A673 (cell line): ENCODE measurements around the gene AP4B1. TPM values are rescaled to one million over a fixed set of nuclear protein-coding genes. Genes with fewer than 3 reads are reported as not detected.

Experiments
- BruUV-seq: library from RNA; stranded (reverse); fragments of 400-500 nt; replicated peaks from 2 replicates; lab custom pipeline; 2021; lab: Mats Ljungman, UMichigan
- CTCF ChIA-PET: fragments of 300-600 bp; sonication (Branson Sonifier 250); formaldehyde crosslinking; loops from one replicate; lab custom pipeline; 2022; ENCODE audit warnings: antibody characterized with exemption; lab: Charles Lee
- POLR2A ChIA-PET: fragments of 300-600 bp; sonication (Branson Sonifier 250); formaldehyde crosslinking; loops from one replicate; lab custom pipeline; 2022; ENCODE audit warnings: antibody characterized with exemption; ENCODE audit not compliant: low non-redundant PET; lab: Charles Lee
- DNase-seq: peaks from one replicate; pipeline ENCODE4 v3.0.0-alpha.2; 2015; ENCODE audit warnings: low spot score
- H3K27ac ChIP-seq: fragments of 200-600 bp; sonication (generic); 2 replicates; pipeline ENCODE4 v1.5.1; 2016; ENCODE audit warnings: mixed run types, low read depth, mild to moderate bottlenecking, mixed read lengths, antibody characterized with exemption, low read length; ENCODE audit not compliant: poor library complexity, severe bottlenecking
- H3K27me3 ChIP-seq: fragments of 200-600 bp; sonication (generic); replicated peaks from 2 replicates; pipeline ENCODE4 v1.6.1; 2017; ENCODE audit warnings: mixed run types, low read depth, mild to moderate bottlenecking, mixed read lengths, antibody characterized with exemption, low read length; ENCODE audit not compliant: insufficient read depth, poor library complexity
- H3K36me3 ChIP-seq: fragments of 200-600 bp; sonication (generic); 2 replicates; pipeline ENCODE4 v1.6.1; 2016; ENCODE audit warnings: mixed run types, mild to moderate bottlenecking, mixed read lengths, antibody characterized with exemption, low read length; ENCODE audit not compliant: insufficient read depth, poor library complexity, severe bottlenecking
- H3K4me1 ChIP-seq: fragments of 200-600 bp; sonication (generic); 2 replicates; pipeline ENCODE4 v1.6.1; 2017; ENCODE audit warnings: mixed run types, mild to moderate bottlenecking, mixed read lengths, antibody characterized with exemption, low read length; ENCODE audit not compliant: insufficient read depth, poor library complexity, severe bottlenecking
- H3K4me3 ChIP-seq: fragments of 200-600 bp; sonication (generic); 2 replicates; pipeline ENCODE4 v1.5.1; 2016; ENCODE audit warnings: low read depth, mixed run types, mild to moderate bottlenecking, mixed read lengths, low read length; ENCODE audit not compliant: poor library complexity, severe bottlenecking
- H3K9me3 ChIP-seq: fragments of 200-600 bp; sonication (generic); 2 replicates; pipeline ENCODE4 v1.6.1; 2016; ENCODE audit warnings: mixed run types, low read depth, mild to moderate bottlenecking, mixed read lengths, antibody characterized with exemption, low read length; ENCODE audit not compliant: poor library complexity, severe bottlenecking
- EZH2 ChIP-seq: fragments of 200-600 bp; sonication (generic); IDR thresholded peaks from 2 replicates; pipeline ENCODE4 v1.6.1; 2017; ENCODE audit warnings: borderline replicate concordance, low read depth, mild to moderate bottlenecking, mixed read lengths, antibody characterized with exemption, low read length; ENCODE audit not compliant: poor library complexity, severe bottlenecking
- intact Hi-C: fragments of 100-400 bp; cut with micrococcal nuclease; formaldehyde crosslinking; loops from one replicate; pipeline ENCODE4 v1.10.0; 2022; ENCODE audit not compliant: unreplicated experiment
- total RNA-seq: library from RNA; stranded (reverse); gene quantifications from 2 replicates; pipeline ENCODE4 v1.2.3, GENCODE V29; 2021
- TF ChIP-seq, protein P1 (sequence below): fragments of 300-800, 200-600 bp; sonication (generic); conservative IDR thresholded peaks from 2 replicates; pipeline ENCODE4 v1.5.1; 2017; ENCODE audit warnings: low read depth, mild to moderate bottlenecking, antibody characterized with exemption, low read length, moderate library complexity, mixed read lengths

AP4B1 gene
- total RNA-seq, 1 experiment from 2014 or later: 48.9 TPM

DNA sequence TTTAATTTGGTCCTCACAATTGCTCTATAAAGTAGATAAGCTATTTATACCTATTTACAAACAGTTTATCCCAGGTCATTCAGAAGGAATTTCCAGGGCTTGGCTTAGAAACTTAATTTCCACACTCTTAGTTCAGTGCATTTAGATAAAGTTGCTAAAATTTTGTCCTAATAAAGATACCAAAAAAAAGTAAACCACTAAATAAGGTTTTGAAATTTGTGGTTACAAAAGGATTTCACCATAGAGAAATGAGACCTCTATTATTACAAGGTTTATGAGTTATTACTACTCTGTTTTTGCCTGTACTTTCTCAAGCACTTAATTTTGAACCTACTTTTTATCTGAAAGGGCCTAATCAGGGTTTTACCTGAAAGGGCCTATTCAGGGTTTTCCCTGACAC is 55.5 kb downstream of the AP4B1 start:
- CTCF ChIA-PET: no interaction called here
- intact Hi-C loops: no loop called here
- no peaks in the 10 kb centered on the region for H3K36me3 ChIP-seq
- TF ChIP-seq, protein P1, sequence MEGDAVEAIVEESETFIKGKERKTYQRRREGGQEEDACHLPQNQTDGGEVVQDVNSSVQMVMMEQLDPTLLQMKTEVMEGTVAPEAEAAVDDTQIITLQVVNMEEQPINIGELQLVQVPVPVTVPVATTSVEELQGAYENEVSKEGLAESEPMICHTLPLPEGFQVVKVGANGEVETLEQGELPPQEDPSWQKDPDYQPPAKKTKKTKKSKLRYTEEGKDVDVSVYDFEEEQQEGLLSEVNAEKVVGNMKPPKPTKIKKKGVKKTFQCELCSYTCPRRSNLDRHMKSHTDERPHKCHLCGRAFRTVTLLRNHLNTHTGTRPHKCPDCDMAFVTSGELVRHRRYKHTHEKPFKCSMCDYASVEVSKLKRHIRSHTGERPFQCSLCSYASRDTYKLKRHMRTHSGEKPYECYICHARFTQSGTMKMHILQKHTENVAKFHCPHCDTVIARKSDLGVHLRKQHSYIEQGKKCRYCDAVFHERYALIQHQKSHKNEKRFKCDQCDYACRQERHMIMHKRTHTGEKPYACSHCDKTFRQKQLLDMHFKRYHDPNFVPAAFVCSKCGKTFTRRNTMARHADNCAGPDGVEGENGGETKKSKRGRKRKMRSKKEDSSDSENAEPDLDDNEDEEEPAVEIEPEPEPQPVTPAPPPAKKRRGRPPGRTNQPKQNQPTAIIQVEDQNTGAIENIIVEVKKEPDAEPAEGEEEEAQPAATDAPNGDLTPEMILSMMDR: no peak
- no peak for TF ChIP-seq EZH2
- POLR2A ChIA-PET: no interaction called here
- no peak for DNase-seq
- peaks cover 17% of the 10 kb centered on the region for H3K9me3 ChIP-seq
- H3K4me3 ChIP-seq: no peak overlapping the region
- H3K27me3 ChIP-seq: no peaks in the 10 kb centered on the region
- TSS peak; percentile 74 for BruUV-seq
- peaks cover 20% of the 10 kb centered on the region for H3K4me1 ChIP-seq
- H3K27ac ChIP-seq: peak overlapping the region; percentile 96

DNA sequence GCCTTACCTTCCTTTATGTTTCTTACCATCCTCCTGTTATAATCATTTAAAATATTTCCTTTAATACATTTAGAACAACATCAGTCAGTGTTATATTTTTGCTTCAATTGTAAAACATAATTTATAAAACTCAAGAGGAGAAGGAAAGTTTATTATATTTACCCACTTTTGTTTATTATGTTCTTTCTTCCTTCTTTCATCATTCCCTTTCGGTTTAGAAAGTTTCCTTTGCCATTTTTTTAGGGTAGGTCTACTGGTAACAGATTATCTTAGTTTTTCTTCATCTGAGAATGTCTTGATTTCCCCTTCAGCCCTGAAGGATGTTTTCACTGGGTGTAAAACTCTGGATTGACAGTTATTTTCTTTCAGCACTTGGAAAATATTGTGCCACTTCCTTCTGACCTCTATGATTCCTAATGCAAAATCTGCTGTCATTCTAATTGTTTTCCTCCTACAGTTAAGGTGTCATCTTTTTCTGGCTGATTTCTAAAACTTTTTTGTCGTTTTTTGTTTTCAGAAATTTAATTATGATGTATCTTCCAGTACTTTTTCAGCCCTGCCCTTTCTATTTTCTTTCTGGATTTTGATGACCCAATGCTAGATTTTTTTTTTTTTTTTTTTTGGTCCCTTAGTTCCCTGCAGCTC is 58.1 kb downstream of the AP4B1 start:
- POLR2A ChIA-PET: no interaction called here
- Histone ChIP-seq H3K36me3 (no peaks in the 10 kb centered on the region), H3K4me1 (peaks cover 12% of the 10 kb centered on the region), H3K9me3 (peaks cover 17% of the 10 kb centered on the region), H3K27ac (no peak overlapping the region), H3K27me3 (no peaks in the 10 kb centered on the region), H3K4me3 (no peak overlapping the region)
- BruUV-seq: no TSS peak
- no peak for DNase-seq
- TF ChIP-seq EZH2: no peak
- TF ChIP-seq, protein P1: no peak
- intact Hi-C loops: no loop called here
- CTCF ChIA-PET: no interaction called here

Other genes starting within 250 kb of the AP4B1 start
- gene PHTF1, start 145.3 kb downstream of the AP4B1 start, total RNA-seq: 57.2 and 59.2 TPM in 2 replicates
- 18.3 and 18.7 TPM in 2 replicates for gene RSBN1, start 92.3 kb downstream of the AP4B1 start, total RNA-seq
- 0.09 and 0.26 TPM in 2 replicates for gene PTPN22, start 33.1 kb downstream of the AP4B1 start, total RNA-seq
- 1.1 TPM in 2 replicates for gene BCL2L15, start 17.2 kb downstream of the AP4B1 start, total RNA-seq
- 30.2 and 34.6 TPM in 2 replicates for gene DCLRE1B, start 527 bp upstream of the AP4B1 start, total RNA-seq
- 71.8 and 81.3 TPM in 2 replicates for gene HIPK1, start 24.5 kb upstream of the AP4B1 start, total RNA-seq
- gene OLFML3, start 74.7 kb upstream of the AP4B1 start, total RNA-seq: 319 and 349 TPM in 2 replicates
- 66.0 and 71.9 TPM in 2 replicates for gene SYT6, start 249.1 kb upstream of the AP4B1 start, total RNA-seq